ENCODE measurements around the gene SLC26A11. TPM values are rescaled to one million over a fixed set of nuclear protein-coding genes. Genes with fewer than 3 reads are reported as not detected.

The SLC26A11 gene
- 6.0 and 13.9 TPM in 2 replicates for total RNA-seq

GRCh38 chr17:80220054-80220735, at the start of gene SLC26A11, which contains the start of gene SGSH:
SLC26A11 (plus strand) TSS chr17:80220427; CDS start chr17:80221561, 1,134 bp downstream.
SGSH (minus strand) TSS chr17:80220333; CDS start chr17:80220313, 20 bp downstream.

GRCh38 chr17:80260791-80261158, 40.5 kb downstream of the SLC26A11 start, which contains the start of gene RNF213:
RNF213 (plus strand) TSS chr17:80260852; CDS start chr17:80263682, 2,830 bp downstream.

Other genes with a start within 250 kb of the SLC26A11 start
- gene TBC1D16, start 184.6 kb upstream of the SLC26A11 start, total RNA-seq: 15.1 and 54.9 TPM in 2 replicates
- 0.49 and 3.2 TPM in 2 replicates for gene CCDC40, start 183.8 kb upstream of the SLC26A11 start, total RNA-seq
- 13.4 and 45.4 TPM in 2 replicates for gene GAA, start 118.8 kb upstream of the SLC26A11 start, total RNA-seq
- 94.9 and 205 TPM in 2 replicates for gene EIF4A3, start 73.3 kb upstream of the SLC26A11 start, total RNA-seq
- gene CARD14, start 50.4 kb upstream of the SLC26A11 start, total RNA-seq: 0.16 and 0.50 TPM in 2 replicates
- 9.6 and 31.3 TPM in 2 replicates for gene SGSH, start 94 bp upstream of the SLC26A11 start, total RNA-seq
- 96.0 and 227 TPM in 2 replicates for gene RNF213, start 40.4 kb downstream of the SLC26A11 start, total RNA-seq
- gene ENDOV, start 194.7 kb downstream of the SLC26A11 start, total RNA-seq: 17.5 and 21.3 TPM in 2 replicates